ENCODE data around the gene SLK.

DNA sequence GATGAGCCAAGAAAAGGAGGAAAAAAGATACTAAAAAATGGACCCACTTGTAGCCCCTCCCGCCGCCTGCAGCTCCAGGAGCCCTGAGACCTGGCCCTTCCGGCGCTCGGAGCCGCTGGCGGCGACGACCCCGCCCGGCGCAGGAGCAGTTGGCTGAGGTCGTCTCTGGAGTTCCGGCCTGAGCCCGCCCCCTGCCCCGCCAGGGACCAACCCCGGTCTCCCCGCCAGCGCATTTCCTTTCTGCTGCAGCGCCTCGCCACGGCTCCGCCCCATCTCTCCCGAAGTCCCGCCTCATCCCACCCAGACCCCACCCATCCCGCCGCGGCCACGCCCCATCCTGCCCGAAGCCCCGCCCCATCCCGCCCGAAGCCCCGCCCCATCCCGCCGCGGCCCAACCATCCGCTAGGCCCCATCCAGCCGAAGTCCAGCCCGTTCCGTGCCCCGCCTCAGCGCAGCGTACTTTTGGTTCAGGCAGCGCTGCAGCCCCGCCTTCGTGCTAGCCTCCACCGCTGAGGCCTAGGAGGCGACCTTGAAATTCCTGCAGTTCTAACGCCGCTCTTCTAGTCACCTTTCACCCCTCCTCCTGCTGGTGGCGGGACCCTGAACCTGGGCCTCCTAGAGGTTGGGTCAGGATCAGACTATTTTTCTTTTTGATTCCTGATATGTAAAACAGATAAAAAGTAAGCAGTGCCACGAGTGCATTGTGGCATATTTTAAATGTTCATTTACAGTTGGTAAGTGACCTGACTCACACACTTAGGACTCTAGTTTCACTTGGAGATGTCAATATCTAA lies 48.7 kb upstream of the SLK start, which contains the start of gene STN1:
- TF ChIP-seq, protein P1, sequence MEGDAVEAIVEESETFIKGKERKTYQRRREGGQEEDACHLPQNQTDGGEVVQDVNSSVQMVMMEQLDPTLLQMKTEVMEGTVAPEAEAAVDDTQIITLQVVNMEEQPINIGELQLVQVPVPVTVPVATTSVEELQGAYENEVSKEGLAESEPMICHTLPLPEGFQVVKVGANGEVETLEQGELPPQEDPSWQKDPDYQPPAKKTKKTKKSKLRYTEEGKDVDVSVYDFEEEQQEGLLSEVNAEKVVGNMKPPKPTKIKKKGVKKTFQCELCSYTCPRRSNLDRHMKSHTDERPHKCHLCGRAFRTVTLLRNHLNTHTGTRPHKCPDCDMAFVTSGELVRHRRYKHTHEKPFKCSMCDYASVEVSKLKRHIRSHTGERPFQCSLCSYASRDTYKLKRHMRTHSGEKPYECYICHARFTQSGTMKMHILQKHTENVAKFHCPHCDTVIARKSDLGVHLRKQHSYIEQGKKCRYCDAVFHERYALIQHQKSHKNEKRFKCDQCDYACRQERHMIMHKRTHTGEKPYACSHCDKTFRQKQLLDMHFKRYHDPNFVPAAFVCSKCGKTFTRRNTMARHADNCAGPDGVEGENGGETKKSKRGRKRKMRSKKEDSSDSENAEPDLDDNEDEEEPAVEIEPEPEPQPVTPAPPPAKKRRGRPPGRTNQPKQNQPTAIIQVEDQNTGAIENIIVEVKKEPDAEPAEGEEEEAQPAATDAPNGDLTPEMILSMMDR (conservative IDR thresholded peaks at IDR 0.05; ENCODE audit: low read length), result no peak; the same call in 1 of the 2 replicates
- no peak for TF ChIP-seq EZH2phosphoT487 (IDR thresholded peaks at IDR 0.05; ENCODE audit: borderline replicate concordance)
